ENCODE data around the gene EWSR1.

Gene EWSR1

DNA sequence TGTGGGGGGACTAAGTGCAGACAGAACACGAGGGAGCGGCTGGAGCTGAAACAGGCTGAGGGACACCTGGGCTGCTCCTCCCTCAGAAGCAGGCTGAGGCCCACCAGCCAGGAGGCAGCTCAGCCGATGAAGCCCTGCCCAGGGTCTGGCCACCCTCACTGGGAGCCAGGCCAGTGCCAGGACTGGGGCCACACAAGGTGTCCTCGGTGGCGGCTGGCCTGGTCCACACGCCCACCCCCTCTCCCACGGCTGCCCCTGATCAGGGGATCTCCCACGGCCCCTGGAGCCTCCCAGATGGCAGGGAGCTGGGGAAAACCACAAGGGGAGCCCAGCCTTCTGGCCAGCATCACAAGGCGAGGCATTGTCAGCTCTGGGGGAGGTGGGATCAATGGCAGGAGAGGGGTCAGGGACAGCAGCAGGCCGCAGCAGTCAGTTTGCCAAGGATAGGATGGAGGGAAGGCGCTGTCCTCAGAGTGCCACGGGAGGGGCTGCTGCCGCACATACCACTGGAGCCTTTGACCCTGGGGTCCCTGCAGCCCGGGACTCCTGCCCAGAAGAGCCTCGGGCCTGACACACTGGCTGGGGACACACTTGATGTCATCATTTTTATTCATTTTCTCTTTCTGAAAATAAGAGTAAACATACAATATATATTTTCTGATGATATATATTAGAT lies 59.2 kb downstream of the EWSR1 start:
- CTCF ChIA-PET = interaction anchor here (0.8 to 2.3 kb wide), 2 partner anchors 8 to 10 kb away, joined by 3 to 7 read pairs; no protein-coding TSS in a partner anchor
- POLR2A ChIA-PET = no interaction called here
- Histone ChIP-seq H3K4me3 (ENCODE audit: low read depth, low read length) (no peak overlapping the region), H3K4me1 (ENCODE audit: control insufficient read depth, insufficient read depth, low read length) (no peaks in the 10 kb centered on the region), H3K27ac (ENCODE audit: extremely low read depth, low read depth, low read length) (no peak overlapping the region), H3K36me3 (ENCODE audit: control insufficient read depth in 2 of 2, insufficient read depth in 1 of 2, low read length in 2 of 2) (peaks cover 0 to 65% of the 10 kb centered on the region in 2 experiments; a peak in 2 of 3 replicates), H3K9me3 (ENCODE audit: control insufficient read depth, insufficient read depth, low read depth, low read length) (no peaks in the 10 kb centered on the region)
- no peak for TF ChIP-seq ZNF404 (tag by site-specific recombination; IDR thresholded peaks at IDR 0.05)
- peak; percentile 71 for TF ChIP-seq ZFHX2 (tag by site-specific recombination; conservative IDR thresholded peaks at IDR 0.05)
- TF ChIP-seq EGR2 (tag by site-specific recombination; IDR thresholded peaks at IDR 0.05; ENCODE audit: low read depth) = peak; percentile 65; the same call in 1 of the 2 replicates

DNA sequence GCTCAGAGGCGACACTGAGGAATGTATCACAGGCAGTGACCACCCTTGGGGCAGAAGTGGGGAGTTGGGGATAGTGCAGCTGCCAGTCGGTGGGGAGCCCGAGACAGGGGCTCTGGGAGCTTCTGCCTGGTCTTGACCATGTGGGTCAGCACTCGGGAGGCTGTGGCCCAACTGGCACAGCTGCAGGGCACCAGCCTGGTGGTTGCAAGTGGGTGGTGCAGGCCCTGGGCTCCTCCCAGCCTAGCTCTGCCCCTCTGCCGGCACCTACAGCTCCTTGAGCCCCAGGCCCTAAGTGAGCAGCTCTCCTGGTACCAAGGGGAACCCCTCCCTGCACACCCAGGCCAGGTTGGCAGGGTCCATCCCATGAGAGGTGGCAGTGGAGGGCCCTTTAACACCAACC lies 60.0 kb downstream of the EWSR1 start:
- H3K27ac ChIP-seq (ENCODE audit: extremely low read depth, low read depth, low read length) = no peak overlapping the region
- no peak overlapping the region for H3K4me3 ChIP-seq (ENCODE audit: low read depth, low read length)
- no peaks in the 10 kb centered on the region for H3K9me3 ChIP-seq (ENCODE audit: control insufficient read depth, insufficient read depth, low read depth, low read length)
- CTCF ChIA-PET = interaction anchor here (0.8 to 2.3 kb wide), 2 partner anchors 9 to 11 kb away, joined by 3 to 7 read pairs; no protein-coding TSS in a partner anchor
- POLR2A ChIA-PET = interaction anchor here (0.6 kb wide), 1 partner anchor 33 kb away, joined by 3 read pairs; no protein-coding TSS in a partner anchor
- peaks cover 0 to 73% of the 10 kb centered on the region in 2 experiments; a peak in 2 of 3 replicates for H3K36me3 ChIP-seq (ENCODE audit: control insufficient read depth in 2 of 2, insufficient read depth in 1 of 2, low read length in 2 of 2)
- H3K4me1 ChIP-seq (ENCODE audit: control insufficient read depth, insufficient read depth, low read length) = no peaks in the 10 kb centered on the region
- no peak for TF ChIP-seq ZNF112 (tag by site-specific recombination; IDR thresholded peaks at IDR 0.05)
- TF ChIP-seq ZNF571 (tag by site-specific recombination; IDR thresholded peaks at IDR 0.05) = no peak
- TF ChIP-seq, protein P1, sequence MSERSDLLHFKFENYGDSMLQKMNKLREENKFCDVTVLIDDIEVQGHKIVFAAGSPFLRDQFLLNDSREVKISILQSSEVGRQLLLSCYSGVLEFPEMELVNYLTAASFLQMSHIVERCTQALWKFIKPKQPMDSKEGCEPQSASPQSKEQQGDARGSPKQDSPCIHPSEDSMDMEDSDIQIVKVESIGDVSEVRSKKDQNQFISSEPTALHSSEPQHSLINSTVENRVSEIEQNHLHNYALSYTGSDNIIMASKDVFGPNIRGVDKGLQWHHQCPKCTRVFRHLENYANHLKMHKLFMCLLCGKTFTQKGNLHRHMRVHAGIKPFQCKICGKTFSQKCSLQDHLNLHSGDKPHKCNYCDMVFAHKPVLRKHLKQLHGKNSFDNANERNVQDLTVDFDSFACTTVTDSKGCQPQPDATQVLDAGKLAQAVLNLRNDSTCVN (tag by site-specific recombination; optimal IDR thresholded peaks at IDR 0.05) = no peak
- TF ChIP-seq, protein P2, sequence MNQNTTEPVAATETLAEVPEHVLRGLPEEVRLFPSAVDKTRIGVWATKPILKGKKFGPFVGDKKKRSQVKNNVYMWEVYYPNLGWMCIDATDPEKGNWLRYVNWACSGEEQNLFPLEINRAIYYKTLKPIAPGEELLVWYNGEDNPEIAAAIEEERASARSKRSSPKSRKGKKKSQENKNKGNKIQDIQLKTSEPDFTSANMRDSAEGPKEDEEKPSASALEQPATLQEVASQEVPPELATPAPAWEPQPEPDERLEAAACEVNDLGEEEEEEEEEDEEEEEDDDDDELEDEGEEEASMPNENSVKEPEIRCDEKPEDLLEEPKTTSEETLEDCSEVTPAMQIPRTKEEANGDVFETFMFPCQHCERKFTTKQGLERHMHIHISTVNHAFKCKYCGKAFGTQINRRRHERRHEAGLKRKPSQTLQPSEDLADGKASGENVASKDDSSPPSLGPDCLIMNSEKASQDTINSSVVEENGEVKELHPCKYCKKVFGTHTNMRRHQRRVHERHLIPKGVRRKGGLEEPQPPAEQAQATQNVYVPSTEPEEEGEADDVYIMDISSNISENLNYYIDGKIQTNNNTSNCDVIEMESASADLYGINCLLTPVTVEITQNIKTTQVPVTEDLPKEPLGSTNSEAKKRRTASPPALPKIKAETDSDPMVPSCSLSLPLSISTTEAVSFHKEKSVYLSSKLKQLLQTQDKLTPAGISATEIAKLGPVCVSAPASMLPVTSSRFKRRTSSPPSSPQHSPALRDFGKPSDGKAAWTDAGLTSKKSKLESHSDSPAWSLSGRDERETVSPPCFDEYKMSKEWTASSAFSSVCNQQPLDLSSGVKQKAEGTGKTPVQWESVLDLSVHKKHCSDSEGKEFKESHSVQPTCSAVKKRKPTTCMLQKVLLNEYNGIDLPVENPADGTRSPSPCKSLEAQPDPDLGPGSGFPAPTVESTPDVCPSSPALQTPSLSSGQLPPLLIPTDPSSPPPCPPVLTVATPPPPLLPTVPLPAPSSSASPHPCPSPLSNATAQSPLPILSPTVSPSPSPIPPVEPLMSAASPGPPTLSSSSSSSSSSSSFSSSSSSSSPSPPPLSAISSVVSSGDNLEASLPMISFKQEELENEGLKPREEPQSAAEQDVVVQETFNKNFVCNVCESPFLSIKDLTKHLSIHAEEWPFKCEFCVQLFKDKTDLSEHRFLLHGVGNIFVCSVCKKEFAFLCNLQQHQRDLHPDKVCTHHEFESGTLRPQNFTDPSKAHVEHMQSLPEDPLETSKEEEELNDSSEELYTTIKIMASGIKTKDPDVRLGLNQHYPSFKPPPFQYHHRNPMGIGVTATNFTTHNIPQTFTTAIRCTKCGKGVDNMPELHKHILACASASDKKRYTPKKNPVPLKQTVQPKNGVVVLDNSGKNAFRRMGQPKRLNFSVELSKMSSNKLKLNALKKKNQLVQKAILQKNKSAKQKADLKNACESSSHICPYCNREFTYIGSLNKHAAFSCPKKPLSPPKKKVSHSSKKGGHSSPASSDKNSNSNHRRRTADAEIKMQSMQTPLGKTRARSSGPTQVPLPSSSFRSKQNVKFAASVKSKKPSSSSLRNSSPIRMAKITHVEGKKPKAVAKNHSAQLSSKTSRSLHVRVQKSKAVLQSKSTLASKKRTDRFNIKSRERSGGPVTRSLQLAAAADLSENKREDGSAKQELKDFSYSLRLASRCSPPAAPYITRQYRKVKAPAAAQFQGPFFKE (tag by site-specific recombination; IDR thresholded peaks at IDR 0.05; ENCODE audit: borderline replicate concordance) = no peak
- TF ChIP-seq, protein P3, sequence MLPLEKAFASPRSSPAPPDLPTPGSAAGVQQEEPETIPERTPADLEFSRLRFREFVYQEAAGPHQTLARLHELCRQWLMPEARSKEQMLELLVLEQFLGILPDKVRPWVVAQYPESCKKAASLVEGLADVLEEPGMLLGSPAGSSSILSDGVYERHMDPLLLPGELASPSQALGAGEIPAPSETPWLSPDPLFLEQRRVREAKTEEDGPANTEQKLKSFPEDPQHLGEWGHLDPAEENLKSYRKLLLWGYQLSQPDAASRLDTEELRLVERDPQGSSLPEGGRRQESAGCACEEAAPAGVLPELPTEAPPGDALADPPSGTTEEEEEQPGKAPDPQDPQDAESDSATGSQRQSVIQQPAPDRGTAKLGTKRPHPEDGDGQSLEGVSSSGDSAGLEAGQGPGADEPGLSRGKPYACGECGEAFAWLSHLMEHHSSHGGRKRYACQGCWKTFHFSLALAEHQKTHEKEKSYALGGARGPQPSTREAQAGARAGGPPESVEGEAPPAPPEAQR (tag by site-specific recombination; IDR thresholded peaks at IDR 0.05) = no peak
- TF ChIP-seq ZNF140 (tag by site-specific recombination; IDR thresholded peaks at IDR 0.05) = no peak
- TF ChIP-seq YY1 (tag by site-specific recombination; IDR thresholded peaks at IDR 0.05) = no peak
- no peak for TF ChIP-seq ZNF707 (tag by site-specific recombination; IDR thresholded peaks at IDR 0.05)
- no peak for TF ChIP-seq ZIC2 (tag by site-specific recombination; IDR thresholded peaks at IDR 0.05)
- TF ChIP-seq, protein P4, sequence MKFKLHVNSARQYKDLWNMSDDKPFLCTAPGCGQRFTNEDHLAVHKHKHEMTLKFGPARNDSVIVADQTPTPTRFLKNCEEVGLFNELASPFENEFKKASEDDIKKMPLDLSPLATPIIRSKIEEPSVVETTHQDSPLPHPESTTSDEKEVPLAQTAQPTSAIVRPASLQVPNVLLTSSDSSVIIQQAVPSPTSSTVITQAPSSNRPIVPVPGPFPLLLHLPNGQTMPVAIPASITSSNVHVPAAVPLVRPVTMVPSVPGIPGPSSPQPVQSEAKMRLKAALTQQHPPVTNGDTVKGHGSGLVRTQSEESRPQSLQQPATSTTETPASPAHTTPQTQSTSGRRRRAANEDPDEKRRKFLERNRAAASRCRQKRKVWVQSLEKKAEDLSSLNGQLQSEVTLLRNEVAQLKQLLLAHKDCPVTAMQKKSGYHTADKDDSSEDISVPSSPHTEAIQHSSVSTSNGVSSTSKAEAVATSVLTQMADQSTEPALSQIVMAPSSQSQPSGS (tag by site-specific recombination; IDR thresholded peaks at IDR 0.05; ENCODE audit: low read depth) = no peak
- no peak for TF ChIP-seq ZNF24 (tag by site-specific recombination; IDR thresholded peaks at IDR 0.05)
- TF ChIP-seq ZNF175 (tag by site-specific recombination; IDR thresholded peaks at IDR 0.05) = no peak
- TF ChIP-seq, protein P5, sequence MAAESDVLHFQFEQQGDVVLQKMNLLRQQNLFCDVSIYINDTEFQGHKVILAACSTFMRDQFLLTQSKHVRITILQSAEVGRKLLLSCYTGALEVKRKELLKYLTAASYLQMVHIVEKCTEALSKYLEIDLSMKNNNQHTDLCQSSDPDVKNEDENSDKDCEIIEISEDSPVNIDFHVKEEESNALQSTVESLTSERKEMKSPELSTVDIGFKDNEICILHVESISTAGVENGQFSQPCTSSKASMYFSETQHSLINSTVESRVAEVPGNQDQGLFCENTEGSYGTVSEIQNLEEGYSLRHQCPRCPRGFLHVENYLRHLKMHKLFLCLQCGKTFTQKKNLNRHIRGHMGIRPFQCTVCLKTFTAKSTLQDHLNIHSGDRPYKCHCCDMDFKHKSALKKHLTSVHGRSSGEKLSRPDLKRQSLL (tag by site-specific recombination; IDR thresholded peaks at IDR 0.05) = no peak
- TF ChIP-seq ZNF302 (tag by site-specific recombination; IDR thresholded peaks at IDR 0.05; ENCODE audit: low read depth) = no peak
- TF ChIP-seq, protein P6, sequence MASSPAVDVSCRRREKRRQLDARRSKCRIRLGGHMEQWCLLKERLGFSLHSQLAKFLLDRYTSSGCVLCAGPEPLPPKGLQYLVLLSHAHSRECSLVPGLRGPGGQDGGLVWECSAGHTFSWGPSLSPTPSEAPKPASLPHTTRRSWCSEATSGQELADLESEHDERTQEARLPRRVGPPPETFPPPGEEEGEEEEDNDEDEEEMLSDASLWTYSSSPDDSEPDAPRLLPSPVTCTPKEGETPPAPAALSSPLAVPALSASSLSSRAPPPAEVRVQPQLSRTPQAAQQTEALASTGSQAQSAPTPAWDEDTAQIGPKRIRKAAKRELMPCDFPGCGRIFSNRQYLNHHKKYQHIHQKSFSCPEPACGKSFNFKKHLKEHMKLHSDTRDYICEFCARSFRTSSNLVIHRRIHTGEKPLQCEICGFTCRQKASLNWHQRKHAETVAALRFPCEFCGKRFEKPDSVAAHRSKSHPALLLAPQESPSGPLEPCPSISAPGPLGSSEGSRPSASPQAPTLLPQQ (tag by site-specific recombination; IDR thresholded peaks at IDR 0.05) = no peak

Data from HEK293 (cell line).